ENCODE data around the gene ZYX. TPM values are rescaled to one million over a fixed set of nuclear protein-coding genes. Genes with fewer than 3 reads are reported as not detected.

ZYX gene
- total and polyA plus RNA-seq, 9 of the 15 experiments (the other 6 are each of a cell fraction or from before 2014, with no cell fraction given), result 1.8 to 130 (median 15.7) TPM

GRCh38 chr7:143369678-143370651 lies 11.2 kb upstream of the ZYX start (continued):
- TF ChIP-seq, protein P1, sequence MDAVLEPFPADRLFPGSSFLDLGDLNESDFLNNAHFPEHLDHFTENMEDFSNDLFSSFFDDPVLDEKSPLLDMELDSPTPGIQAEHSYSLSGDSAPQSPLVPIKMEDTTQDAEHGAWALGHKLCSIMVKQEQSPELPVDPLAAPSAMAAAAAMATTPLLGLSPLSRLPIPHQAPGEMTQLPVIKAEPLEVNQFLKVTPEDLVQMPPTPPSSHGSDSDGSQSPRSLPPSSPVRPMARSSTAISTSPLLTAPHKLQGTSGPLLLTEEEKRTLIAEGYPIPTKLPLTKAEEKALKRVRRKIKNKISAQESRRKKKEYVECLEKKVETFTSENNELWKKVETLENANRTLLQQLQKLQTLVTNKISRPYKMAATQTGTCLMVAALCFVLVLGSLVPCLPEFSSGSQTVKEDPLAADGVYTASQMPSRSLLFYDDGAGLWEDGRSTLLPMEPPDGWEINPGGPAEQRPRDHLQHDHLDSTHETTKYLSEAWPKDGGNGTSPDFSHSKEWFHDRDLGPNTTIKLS (IDR thresholded peaks at IDR 0.05; ENCODE audit: borderline replicate concordance, low read depth), result no peak

- no peak overlapping the region for H3K27ac ChIP-seq (ENCODE audit: extremely low read depth, low read depth, low read length)
- intact Hi-C loops (cut with micrococcal nuclease) (loop anchor here (2.0 kb wide), 1 partner anchor 131 kb away; no protein-coding TSS in a partner anchor), in situ Hi-C loops (cut with MboI) (no loop called here)
- no TSS peak for BruUV-seq (replicated peaks)
- POLR2A ChIA-PET, result interaction anchor here (0.6 to 4.2 kb wide), 3 partner anchors 8 to 521 kb away, joined by 3 to 29 read pairs (median 4); partner anchors contain the start of gene ZYX
- no peak for FAIRE-seq
- H3K9ac ChIP-seq (ENCODE audit: insufficient read depth in 1 of 2, low read depth in 2 of 2, low read length in 2 of 2), result no peak overlapping the region
- WGBS (ENCODE audit: insufficient coverage, low coverage, missing lambda C conversion rate), result 15% methylated on average over 4 of the region's 4 CpGs
- H3K9me3 ChIP-seq (replicated peaks; ENCODE audit: control insufficient read depth, insufficient read depth, low read depth, low read length), result no peaks in the 10 kb centered on the region
- TF ChIP-seq NFIC (IDR thresholded peaks at IDR 0.05) (0 out of 2 replicates have a peak, but pooled peaks have one; percentile 10), GATA2 (CRISPR knock-in tag; IDR thresholded peaks at IDR 0.05) (no peak), RAD21 (CRISPR knock-in tag; conservative IDR thresholded peaks at IDR 0.05 in 1 of 2, IDR thresholded peaks at IDR 0.05 in 1 of 2) (0 out of 4 replicates have a peak, but pooled peaks of 1 of the 2 experiments have one; percentile 12), YY1 (IDR thresholded peaks at IDR 0.05; ENCODE audit: borderline replicate concordance in 1 of 3, control insufficient read depth in 1 of 3, extremely low read depth in 1 of 3, insufficient read depth in 3 of 3, insufficient read length in 1 of 3, insufficient replicate concordance in 2 of 3, low read depth in 1 of 3, low read length in 2 of 3) (no peak), DIDO1 (tag; IDR thresholded peaks at IDR 0.05; ENCODE audit: low read depth) (peak; percentile 33; the same call in 1 of the 2 replicates)
- TF ChIP-seq, protein P2, sequence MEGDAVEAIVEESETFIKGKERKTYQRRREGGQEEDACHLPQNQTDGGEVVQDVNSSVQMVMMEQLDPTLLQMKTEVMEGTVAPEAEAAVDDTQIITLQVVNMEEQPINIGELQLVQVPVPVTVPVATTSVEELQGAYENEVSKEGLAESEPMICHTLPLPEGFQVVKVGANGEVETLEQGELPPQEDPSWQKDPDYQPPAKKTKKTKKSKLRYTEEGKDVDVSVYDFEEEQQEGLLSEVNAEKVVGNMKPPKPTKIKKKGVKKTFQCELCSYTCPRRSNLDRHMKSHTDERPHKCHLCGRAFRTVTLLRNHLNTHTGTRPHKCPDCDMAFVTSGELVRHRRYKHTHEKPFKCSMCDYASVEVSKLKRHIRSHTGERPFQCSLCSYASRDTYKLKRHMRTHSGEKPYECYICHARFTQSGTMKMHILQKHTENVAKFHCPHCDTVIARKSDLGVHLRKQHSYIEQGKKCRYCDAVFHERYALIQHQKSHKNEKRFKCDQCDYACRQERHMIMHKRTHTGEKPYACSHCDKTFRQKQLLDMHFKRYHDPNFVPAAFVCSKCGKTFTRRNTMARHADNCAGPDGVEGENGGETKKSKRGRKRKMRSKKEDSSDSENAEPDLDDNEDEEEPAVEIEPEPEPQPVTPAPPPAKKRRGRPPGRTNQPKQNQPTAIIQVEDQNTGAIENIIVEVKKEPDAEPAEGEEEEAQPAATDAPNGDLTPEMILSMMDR (IDR thresholded peaks at IDR 0.05 in 2 of 3, conservative IDR thresholded peaks at IDR 0.05 in 1 of 3; ENCODE audit: insufficient read depth in 2 of 3, low read depth in 1 of 3, low read length in 3 of 3), result peak in 2 of 3 experiments; percentile 10 to 27; a peak in 1 of 6 replicates
- 0 out of 2 replicates have a peak, but pooled peaks cover 5% of the 10 kb centered on the region for H4K20me1 ChIP-seq (replicated peaks; ENCODE audit: control insufficient read depth, insufficient read depth, low read length)
- no peaks in the 10 kb centered on the region for H3K9me1 ChIP-seq (ENCODE audit: control insufficient read depth, insufficient read depth, low read length)
- H3K79me2 ChIP-seq (ENCODE audit: control insufficient read depth, insufficient read depth, low read length), result no peaks in the 10 kb centered on the region
- no peak overlapping the region for H3K4me3 ChIP-seq
- peaks cover 0 to 9% of the 10 kb centered on the region in 2 experiments; a peak in 1 of 5 replicates for H3K4me1 ChIP-seq (replicated peaks in 1 of 2; ENCODE audit: control insufficient read depth in 2 of 2, insufficient read depth in 2 of 2, low read length in 2 of 2)
- CTCF ChIA-PET (ENCODE audit: low intra/inter-chr PET ratio), result no interaction called here
- 0 out of 3 replicates have a peak, but pooled peaks have one; percentile 12 for ATAC-seq
- H2AFZ ChIP-seq (ENCODE audit: low read depth, low read length), result no peak overlapping the region
- peaks cover 19 to 33% of the 10 kb centered on the region in 2 experiments for H3K27me3 ChIP-seq (ENCODE audit: control insufficient read depth in 2 of 2, insufficient read depth in 2 of 2, low read length in 2 of 2)
- H3K4me2 ChIP-seq (ENCODE audit: insufficient read depth, low read length), result no peak overlapping the region
- H3K36me3 ChIP-seq (ENCODE audit: control insufficient read depth, insufficient read depth, low read length), result no peaks in the 10 kb centered on the region
- no peak for DNase-seq (ENCODE audit: extremely low read depth in 1 of 4, low spot score in 3 of 4)
Measured at GRCh38 chr7:143372070-143372469, 9.1 kb upstream of the ZYX start.

Measured in K562 (cell line).